Smooth muscle cell (in vitro differentiated cells): ENCODE data around the gene ZNF800. TPM values are rescaled to one million over a fixed set of nuclear protein-coding genes. Genes with fewer than 3 reads are reported as not detected.

Experiments used
- DNase-seq: peaks from one replicate; lab custom pipeline; 2025; ENCODE audit not compliant: unreplicated experiment; lab: John Stamatoyannopoulos, UW
- H2AFZ ChIP-seq: fragments of 200-600 bp; sonication (generic); 2 replicates; pipeline ENCODE4 v1.6.0; 2016; ENCODE audit warnings: antibody characterized with exemption, low read depth, mild to moderate bottlenecking
- H3F3A ChIP-seq: fragments of 200-600 bp; sonication (generic); 2 replicates; pipeline ENCODE4 v1.6.0; 2017; ENCODE audit warnings: antibody characterized with exemption, low read depth
- H3K27ac ChIP-seq: fragments of 200-600 bp; sonication (generic); 2 replicates; pipeline ENCODE4 v1.5.1; 2016; ENCODE audit warnings: low read depth, mild to moderate bottlenecking
- H3K27me3 ChIP-seq: fragments of 200-600 bp; sonication (generic); 2 replicates; pipeline ENCODE4 v1.6.1; 2016; ENCODE audit warnings: low read depth, mild to moderate bottlenecking
- H3K36me3 ChIP-seq: fragments of 200-600 bp; sonication (generic); 2 replicates; pipeline ENCODE4 v1.5.1; 2016; ENCODE audit warnings: low read depth
- H3K4me1 ChIP-seq: fragments of 200-600 bp; sonication (generic); 2 replicates; pipeline ENCODE4 v1.5.1; 2016; ENCODE audit warnings: low read depth
- H3K4me2 ChIP-seq: fragments of 200-600 bp; sonication (generic); 2 replicates; pipeline ENCODE4 v1.6.0; 2016; ENCODE audit warnings: mild to moderate bottlenecking
- H3K4me3 ChIP-seq: fragments of 200-600 bp; sonication (generic); 2 replicates; pipeline ENCODE4 v1.5.1; 2016; ENCODE audit warnings: mild to moderate bottlenecking
- H3K79me2 ChIP-seq: fragments of 200-600 bp; sonication (generic); 2 replicates; pipeline ENCODE4 v1.6.0; 2016; ENCODE audit warnings: low read depth, mild to moderate bottlenecking
- H3K9ac ChIP-seq: fragments of 200-600 bp; sonication (generic); 2 replicates; pipeline ENCODE4 v1.6.0; 2016; ENCODE audit warnings: low read depth
- H3K9me3 ChIP-seq: fragments of 200-600 bp; sonication (generic); replicated peaks from 2 replicates; pipeline ENCODE4 v1.5.1; 2016; ENCODE audit warnings: low read depth
- H4K20me1 ChIP-seq: fragments of 200-600 bp; sonication (generic); 2 replicates; pipeline ENCODE4 v1.6.0; 2016; ENCODE audit warnings: low read depth
- CTCF ChIP-seq: fragments of 200-600 bp; sonication (generic); IDR thresholded peaks from 2 replicates; pipeline ENCODE4 v1.5.1; 2017; ENCODE audit warnings: borderline replicate concordance, mild to moderate bottlenecking, antibody characterized with exemption; ENCODE audit not compliant: insufficient read depth, poor library complexity, severe bottlenecking
- WGBS: methylation state at CpG from one replicate; pipeline ENCODE4 v1.1.7; 2016; ENCODE audit warnings: low lambda C conversion rate; 5-methylcytosine and 5-hydroxymethylcytosine counted together
- polyA plus RNA-seq: library from polyadenylated mRNA; unstranded; fragments of >200 nt; fragmentation: Nextera tagmentation; extraction: Ambion mirVana; gene quantifications from 2 replicates; pipeline ENCODE4 v1.2.1, GENCODE V29; 2016
- total RNA-seq: library from RNA; depleted of rRNA; stranded (reverse); fragments of >200 nt; gene quantifications from 2 replicates; pipeline ENCODE4 v1.2.3, GENCODE V29; 2014

ZNF800 gene
- total and polyA plus RNA-seq, 2 experiments from 2014 or later = 12.8 to 23.5 TPM

GRCh38 chr7:127389321-127389720 lies 3.2 kb downstream of the ZNF800 start:
- DNase-seq = no peak
- Histone ChIP-seq H3F3A (no peaks in the 10 kb centered on the region), H3K9me3 (no peaks in the 10 kb centered on the region), H3K27ac (no peak overlapping the region), H2AFZ (no peak overlapping the region), H3K36me3 (peaks cover 13% of the 10 kb centered on the region), H3K4me3 (no peak overlapping the region), H3K4me2 (no peak overlapping the region), H4K20me1 (peaks cover 62% of the 10 kb centered on the region), H3K27me3 (no peaks in the 10 kb centered on the region), H3K79me2 (peaks cover 79% of the 10 kb centered on the region), H3K9ac (no peak overlapping the region), H3K4me1 (peaks cover 16% of the 10 kb centered on the region)
- no peak for TF ChIP-seq CTCF
- 100% methylated on average over 1 of the region's 1 CpG for WGBS

GRCh38 chr7:127387974-127388373 lies 4.5 kb downstream of the ZNF800 start:
- Histone ChIP-seq H3K27me3 (no peaks in the 10 kb centered on the region), H3K9ac (no peak overlapping the region), H3K36me3 (peaks cover 13% of the 10 kb centered on the region), H3K4me3 (no peak overlapping the region), H3F3A (no peaks in the 10 kb centered on the region), H3K79me2 (peaks cover 89% of the 10 kb centered on the region), H2AFZ (no peak overlapping the region), H3K4me2 (no peak overlapping the region), H3K9me3 (no peaks in the 10 kb centered on the region), H3K4me1 (peaks cover 14% of the 10 kb centered on the region), H3K27ac (no peak overlapping the region), H4K20me1 (peaks cover 75% of the 10 kb centered on the region)
- 96% methylated on average over 2 of the region's 2 CpGs for WGBS
- no peak for TF ChIP-seq CTCF
- DNase-seq = no peak

- H3F3A ChIP-seq = no peaks in the 10 kb centered on the region
- H4K20me1 ChIP-seq = peaks cover 86% of the 10 kb centered on the region
- H3K27me3 ChIP-seq = no peaks in the 10 kb centered on the region
- no peak overlapping the region for H2AFZ ChIP-seq
- H3K27ac ChIP-seq = peak overlapping the region; percentile 63
- TF ChIP-seq CTCF = no peak
- no peaks in the 10 kb centered on the region for H3K4me1 ChIP-seq
- H3K79me2 ChIP-seq = peaks cover 89% of the 10 kb centered on the region
- no peaks in the 10 kb centered on the region for H3K9me3 ChIP-seq
- H3K4me3 ChIP-seq = no peak overlapping the region
- H3K9ac ChIP-seq = no peak overlapping the region
- 8% methylated on average over 1 of the region's 1 CpG for whole genome bisulfite sequencing
- no peak for DNase-seq
- peaks cover 8% of the 10 kb centered on the region for H3K36me3 ChIP-seq
- H3K4me2 ChIP-seq = peak overlapping the region; percentile 32
Observed at GRCh38 chr7:127383123-127383835, 9.2 kb downstream of the ZNF800 start.
